ENCODE measurements around the gene SLC9A1.

SLC9A1 gene

DNA sequence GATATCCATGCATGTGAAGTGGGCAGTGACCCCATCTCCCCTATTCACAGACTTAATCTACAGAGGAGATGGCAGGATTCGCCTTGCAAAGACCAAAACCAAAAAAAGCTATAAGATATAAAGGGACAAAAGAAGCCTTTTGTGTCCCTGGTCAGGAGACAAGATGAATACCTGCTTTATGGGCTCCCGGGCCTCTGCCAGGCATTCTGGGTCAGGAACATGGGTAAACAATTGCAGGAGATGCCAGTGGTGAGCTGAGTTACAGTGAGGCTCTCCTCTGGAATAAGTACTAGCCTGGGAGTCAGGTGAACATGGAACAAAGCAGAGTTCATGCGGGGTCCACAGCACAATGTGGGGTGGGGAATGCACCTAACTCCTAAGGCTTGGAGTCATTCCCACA is 4.7 kb downstream of the SLC9A1 start:
- no peak for DNase-seq

DNA sequence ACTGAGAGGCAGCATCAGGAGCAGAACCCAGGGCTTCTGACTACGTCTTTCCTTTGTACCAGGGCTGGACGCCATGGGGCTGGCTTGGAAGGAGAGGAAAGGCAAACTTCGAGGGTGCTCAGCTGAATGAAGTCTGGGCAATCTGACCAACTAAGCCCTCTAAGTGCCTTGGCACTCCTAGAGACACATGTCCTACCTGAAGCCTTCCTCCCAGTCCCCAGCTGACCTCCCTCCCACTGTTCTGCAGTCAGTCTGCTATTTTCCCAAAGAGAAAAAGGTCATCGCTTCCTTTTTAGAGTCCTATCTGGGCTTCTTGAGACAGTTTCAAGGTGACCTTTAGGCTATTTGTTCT is 5.2 kb downstream of the SLC9A1 start:
- no peak for DNase-seq

DNA sequence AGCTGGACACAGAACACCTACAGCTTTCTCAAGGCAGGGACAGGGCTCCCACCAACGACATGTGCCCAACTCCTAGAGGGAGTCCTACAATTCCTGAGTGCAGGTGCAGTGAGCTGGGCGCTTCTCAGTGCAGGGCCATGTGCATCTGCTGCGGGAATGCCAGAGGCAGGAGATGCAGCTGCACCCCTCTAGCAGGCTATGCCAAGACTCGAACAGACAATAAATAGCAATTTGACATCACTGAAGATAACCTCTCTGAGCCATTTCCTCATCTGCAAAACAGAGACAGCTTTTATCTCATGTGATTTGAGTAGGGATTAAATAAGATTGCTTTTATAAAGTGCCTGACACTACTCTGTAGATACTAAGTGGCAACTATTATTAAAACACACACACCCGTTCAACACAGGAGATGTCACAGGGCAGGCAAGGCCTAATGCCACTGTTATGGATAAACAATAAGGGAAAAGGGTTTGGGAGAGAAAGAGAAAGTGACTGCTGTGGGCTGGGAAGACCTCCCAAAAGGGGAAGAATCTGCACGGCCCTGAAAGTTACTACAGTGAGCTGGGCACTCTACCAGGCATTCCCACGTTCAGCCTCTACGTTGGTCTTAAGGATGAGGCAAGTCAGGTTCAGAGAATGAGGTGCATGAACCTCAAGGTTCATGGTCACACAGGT is 5.7 kb downstream of the SLC9A1 start:
- no peak for DNase-seq

DNA sequence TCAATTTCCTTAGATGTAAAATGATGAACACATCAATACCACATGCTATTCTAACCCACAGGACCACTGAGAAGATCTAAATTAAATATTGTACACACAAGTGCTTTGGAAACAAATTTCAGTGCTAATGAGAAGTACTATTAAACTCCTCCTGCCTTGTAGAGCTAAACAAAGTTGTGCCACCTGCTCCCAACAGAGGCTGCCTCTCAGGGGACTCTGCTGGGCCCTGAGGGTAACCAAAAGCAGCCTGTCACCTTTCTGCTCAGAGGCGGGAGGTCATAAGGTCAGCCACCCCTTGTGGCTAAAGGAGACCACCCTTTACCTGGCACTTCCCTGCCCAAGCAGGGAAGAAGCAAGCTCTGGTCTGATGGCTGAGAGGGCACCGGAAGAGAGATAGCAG is 6.3 kb downstream of the SLC9A1 start:
- no peak for DNase-seq

DNA sequence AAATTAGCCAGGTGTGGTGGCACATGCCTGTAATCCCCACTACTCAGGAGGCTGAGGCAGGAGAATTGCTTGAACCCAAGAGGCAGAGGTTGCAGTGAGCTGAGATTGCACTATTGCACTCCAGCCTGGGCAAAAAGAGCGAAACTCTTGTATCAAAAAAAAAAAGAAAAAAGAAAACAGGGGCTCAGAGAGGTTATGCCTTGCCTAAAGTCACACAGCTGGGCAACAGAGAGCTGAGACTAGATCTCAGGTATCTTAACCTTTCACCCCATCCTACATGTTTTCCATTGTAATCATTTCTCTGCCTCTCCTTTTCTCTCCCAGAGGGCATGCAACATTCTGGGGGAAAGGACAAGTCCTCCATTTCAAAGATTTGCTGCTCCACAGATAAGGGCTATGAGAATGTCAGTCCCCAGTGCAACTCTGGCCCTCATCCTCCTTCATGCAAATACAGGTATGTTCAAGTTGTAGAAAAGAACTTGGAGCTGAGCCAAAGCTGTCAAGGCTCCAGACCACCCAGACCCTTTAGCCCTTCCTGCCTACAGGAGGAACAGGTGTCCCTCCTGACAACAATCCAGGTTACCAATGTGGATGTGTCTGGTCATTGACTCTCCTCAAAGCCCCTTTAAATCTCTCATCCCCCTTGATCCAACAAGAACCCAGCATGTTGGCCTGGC is 6.9 kb downstream of the SLC9A1 start:
- DNase-seq, result no peak

DNA sequence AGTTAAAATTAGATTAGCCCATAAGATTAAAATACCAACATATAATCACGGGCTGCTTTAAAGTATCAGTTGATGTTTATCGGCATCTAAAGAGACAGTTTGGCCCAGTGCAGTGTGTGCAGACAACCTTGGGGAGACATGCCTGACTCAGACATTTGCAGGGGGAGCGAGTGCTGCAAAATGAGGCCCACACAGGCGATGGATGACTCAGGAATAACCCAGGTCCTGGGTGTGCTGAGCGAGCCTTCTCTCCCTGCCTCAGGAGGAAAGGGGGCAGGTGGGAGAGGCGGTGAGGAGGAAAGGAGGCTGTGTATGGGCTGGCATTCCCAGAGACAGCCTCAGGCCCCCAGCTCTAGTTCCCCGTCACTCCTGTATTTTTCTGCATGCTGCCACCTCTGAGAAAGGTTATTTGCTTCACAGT is 9.0 kb downstream of the SLC9A1 start:
- no peak for DNase-seq

DNA sequence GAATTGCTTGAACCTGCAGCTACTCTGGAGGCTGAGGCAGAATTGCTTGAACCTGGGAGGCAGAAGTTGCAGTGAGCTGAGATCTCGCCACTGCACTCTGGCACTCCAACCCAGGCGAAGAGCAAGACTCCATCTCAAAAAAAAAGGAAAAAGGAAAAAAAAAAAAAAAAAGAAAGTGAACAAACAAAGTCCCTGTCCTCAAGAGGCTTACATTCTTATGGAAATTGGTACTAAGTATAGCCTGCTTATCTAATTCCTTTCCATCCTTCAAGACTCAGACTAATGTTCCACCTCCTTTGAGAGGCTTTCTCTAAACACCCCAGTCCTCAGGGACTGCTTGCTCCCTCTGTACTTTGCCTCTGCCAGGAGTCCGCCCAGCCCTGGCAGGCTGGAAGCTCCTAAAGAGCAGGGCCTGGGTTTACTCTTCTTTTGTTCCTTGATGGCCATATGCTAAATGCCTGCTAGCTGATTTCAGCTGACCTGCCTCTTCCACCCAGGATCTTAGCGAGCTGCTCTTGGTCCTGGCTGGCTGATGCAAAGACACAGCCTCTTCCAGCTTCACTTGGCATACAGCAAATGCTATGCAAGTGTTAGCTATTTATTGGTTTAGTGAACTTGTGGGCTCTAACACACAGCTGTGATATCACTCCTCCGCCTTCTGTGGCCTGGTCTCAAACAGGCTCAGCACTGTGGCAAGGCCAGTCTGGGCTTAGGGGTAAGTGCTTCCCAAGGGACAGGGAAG is 9.8 kb downstream of the SLC9A1 start:
- no peak for DNase-seq

DNA sequence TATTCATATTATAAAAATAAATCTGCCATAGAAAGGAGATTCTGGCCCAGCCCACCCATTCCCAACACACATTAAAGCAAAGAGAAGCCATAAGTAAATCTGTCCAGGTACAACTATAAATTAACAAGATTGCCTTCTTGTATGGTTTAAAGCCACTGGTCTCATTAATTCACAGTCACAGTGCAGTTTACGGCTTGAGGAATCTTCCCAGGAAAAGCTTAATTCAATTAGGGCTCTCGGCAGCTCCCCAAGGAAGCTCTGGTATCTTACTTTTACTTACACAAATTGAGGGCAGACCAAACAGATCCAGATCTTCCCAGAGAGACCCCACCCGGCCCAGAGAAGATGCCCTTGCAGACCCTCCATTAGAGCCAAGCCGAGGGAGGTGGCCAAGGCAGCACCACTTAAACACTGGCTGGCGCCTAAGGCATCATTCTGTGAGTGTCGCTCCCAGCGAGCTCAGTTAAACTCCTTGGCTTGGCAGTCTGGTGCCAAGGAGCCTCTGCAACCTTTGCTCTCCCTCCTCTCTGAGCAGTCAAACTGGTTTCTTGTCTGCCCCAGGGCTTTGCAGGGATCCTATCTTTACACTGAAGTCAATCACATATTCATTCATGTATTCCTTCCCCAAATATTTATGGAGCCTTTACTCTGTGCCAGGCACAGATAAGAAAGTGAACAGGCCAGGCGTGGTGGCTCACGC is 10.7 kb downstream of the SLC9A1 start:
- DNase-seq, result no peak

DNA sequence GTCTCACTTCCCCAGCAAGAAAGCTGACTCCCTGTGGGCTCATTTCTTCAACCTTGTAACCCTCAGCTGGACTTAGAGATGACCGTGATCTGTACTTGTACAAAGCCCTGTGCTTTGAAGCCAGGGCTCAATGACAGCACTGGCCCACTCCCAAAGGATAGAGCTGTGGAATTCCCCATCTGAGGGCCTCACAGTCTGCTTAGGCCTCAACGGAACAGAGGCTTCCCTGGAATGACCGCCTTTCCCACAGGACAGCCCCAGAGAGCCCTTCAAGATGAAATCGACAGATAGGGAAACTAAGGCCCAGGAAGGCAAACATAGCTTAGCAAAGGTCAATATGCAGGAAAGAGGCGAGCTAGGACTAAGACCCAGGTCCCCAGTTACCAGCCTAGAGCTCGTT is 11.5 kb downstream of the SLC9A1 start:
- no peak for DNase-seq

DNA sequence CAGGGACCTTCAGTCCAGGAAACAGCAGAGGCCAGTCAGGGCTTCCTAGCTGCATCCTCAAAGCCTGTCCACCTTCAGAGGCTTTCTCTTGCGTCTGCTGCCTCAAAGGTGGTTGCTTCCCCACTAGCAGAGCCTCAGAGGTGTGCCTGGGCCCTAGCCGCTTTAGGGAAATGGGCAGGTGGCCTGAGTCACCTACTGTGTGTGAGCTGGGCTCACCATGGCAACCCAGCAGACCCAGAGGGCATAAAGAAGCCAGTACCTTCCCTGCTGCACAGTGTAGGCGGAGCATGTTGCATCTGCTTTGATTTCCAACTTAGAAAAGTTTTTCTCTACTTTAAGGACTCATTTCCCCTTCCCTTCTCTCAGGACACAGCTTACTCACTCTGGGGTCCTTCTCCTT is 12.5 kb downstream of the SLC9A1 start:
- DNase-seq, result no peak

DNA sequence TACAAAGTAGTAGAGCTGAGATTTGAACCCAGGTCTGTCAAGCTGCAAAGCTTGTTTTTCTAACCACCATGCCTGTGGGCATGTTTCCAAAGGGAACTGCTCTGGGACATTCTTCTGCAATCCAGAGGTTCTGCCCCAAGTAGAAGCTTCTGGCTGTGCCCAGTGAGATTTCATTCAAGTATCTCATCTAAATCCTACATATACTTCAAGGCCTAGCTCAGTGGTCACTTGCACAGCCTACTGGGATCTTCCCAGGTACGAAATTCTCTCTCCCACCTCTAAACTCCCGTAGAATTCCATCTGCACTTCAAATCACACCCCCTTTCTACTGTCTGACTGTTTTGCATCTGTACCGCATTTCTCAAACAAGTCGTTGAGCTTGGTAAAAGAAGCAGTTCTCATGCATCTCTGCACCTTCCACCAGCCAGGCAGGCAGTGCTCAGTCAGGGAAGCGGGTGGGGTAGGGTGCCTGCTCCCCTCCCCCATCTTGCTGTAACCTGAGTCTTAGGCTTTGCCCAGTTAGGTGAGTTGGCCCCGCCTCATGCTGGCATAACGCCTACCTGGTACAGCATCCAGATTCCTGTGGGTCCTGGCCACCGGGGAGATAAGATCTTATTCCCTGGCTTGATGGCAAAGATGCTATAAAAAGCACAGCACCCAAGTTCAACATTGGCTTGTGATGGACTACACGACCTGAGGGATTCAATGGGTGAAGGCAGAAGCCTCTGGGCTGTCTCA is 13.5 kb downstream of the SLC9A1 start:
- DNase-seq, result no peak

DNA sequence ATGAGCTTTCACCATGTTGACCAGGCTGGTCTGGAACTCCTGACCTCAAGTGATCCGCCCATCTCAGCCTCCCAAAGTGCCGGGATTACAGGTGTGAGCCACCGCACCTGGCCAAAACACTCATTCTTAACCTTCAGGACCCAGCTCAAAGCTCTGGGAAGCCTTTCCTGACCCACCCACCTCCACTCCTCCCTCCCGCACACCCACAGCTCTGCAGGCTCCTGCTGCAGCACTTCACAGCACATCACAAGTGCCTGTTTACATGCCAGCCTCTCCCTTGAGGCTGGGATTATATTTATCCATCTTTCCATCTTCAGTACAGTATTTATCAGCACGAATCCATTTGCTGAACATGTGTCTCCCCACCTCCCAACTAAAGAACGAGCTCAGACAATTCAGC is 14.9 kb downstream of the SLC9A1 start:
- no peak for DNase-seq

DNA sequence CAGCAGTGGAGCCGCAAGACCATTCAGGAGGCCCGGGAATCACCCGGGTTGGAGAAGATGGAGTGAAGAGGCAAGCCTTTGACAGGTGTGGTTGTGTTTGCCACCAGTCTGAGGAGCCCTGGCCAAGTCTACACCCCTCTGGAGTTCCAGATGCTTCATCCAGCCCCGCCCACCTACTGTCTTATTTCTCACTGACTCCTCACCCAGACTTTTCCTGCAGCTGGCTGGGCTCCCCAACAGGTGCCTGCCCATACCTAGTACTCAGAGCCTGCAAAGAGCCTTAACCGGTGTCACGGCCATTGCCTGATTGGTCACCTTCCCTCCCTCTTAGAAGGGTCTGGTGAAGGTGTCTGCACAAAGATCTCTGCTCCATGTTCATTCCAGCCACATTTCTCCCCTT is 16.0 kb downstream of the SLC9A1 start:
- DNase-seq, result no peak

DNA sequence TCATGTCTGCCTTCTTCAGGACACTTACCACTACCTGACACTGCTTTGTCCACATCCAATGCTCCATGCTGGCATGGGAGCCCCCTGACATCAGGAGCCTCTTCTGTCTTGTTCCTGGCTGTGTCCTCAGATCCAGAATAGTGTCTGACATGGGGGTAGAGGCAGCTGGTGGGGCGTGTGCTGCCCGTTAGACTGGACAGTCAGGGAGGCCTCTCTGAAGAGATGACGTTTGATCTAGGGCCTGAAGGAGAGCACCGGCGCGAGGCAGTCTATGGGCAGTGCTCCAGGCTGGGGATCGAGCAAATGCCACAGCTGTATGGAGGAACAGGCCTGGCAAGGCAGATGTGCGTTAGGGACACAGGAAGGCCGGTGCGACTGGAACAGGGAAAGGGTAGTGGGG is 16.6 kb downstream of the SLC9A1 start:
- DNase-seq, result no peak

DNA sequence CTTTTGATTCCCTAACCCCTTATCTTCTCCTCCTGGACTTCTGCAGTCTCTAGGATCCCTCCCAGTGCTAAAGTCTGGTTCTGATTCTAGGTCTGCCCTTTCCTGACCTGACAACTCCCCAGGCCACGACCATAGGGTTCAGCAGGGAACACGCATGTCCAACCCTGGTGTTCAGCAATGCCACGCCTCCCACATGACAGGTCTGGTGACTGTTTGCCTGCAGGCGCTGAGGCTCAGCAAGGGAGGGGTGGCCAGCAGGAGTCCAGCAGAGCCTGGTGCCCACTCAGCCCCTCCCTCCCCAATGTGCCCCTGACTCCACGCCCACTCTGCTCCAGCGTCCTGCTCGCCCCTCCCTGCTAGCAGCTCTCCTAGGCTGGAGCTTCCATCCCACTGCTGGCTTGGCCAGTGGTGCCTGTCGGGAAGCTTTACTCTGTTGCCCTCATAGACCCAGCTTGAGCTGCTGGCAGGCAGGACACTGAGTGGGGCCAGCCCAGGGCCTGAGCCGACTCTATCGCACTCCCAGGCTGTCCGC is 17.3 kb downstream of the SLC9A1 start:
- no peak for DNase-seq

DNA sequence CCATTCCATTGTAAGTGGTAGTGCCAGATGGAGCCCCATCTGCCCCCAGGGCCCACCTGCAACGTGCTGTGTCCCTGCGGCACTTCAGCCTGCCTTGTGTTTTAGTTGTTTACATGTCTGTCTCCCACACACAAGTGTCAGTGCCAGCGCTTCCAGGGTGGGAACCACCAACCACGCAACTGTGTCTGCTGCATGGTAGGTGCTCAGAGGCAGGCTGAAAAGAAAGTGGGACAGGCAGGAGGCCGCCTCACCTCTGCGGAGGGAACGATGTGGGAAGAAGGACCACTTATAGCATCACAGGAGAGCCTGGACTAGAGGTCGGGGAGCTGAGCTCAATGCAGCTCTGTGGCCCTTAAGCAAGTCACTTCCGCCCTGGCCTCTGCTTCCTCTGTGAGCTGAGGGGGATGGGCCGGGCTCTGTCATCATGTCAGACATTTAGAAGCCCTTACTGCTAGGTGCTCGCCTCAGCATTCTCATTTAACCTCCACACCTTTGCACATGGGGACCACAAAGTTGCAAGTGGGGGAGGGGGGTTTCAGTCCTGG is 17.9 kb downstream of the SLC9A1 start:
- DNase-seq, result no peak

DNA sequence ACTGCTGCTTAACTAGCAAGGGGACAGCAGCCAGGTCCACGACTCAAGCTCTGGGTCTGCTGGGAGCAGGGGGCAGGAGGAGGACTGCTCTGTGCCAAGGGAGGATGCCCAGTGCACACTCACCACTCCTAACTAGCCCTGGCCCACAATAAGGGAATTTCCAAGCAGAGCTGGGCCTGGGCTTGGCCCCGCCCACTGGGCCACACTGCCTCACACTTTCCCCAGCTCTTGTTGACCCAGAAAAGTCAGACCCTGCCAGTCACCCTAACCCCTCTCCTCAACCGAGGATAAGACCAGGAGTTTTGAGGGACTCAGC is 18.7 kb downstream of the SLC9A1 start:
- no peak for DNase-seq

DNA sequence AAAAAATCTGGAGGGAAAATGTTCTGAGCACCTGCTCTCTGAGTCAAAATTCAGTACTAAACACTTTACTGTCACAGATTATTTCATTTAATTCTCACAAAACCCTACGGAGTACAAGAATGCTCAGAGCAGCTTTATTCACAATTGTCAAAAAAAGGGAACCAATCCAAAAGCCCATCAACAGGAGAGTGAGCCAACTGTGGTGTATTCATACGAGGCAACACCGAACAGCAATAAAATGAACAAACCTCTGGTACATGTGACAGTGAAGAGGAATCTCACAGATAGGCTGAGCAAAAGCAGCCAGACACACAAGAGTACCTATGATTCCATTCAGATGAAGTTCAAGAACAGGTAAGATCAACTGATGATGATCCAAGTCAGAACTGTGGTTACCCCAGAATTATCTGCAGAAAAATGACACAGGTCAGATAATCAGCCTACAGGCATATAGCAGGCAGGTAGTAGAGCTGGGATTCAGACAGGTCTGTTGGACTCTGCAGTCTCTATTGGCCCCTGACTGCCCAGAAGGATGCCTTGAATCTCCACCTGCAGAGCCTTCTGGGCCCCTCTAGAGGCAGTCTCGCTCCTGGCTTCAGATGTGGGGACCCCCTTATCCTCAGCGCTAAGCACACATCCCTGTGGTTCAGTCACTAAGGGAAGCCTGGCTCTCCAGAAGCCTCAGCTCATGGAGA is 19.2 kb downstream of the SLC9A1 start:
- no peak for DNase-seq

DNA sequence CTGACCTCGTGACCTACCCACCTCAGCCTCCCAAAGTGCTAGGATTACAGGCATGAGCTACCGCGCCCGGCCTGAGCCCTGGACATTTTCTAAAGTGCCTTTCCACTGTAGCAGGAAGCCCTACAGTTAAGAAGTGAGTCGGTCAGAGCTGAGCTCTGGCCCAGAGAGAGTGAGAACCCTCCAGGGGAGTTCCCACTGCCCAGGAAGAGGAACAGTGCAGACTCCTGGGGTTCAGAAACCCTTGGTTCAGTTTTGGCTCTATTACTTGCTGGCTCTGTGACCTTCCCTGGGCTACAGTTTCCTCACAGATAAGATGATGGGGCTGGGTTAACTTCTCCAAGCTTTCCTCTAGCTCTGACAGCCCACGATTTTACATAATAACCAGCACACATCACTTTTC is 20.9 kb downstream of the SLC9A1 start:
- no peak for DNase-seq

DNA sequence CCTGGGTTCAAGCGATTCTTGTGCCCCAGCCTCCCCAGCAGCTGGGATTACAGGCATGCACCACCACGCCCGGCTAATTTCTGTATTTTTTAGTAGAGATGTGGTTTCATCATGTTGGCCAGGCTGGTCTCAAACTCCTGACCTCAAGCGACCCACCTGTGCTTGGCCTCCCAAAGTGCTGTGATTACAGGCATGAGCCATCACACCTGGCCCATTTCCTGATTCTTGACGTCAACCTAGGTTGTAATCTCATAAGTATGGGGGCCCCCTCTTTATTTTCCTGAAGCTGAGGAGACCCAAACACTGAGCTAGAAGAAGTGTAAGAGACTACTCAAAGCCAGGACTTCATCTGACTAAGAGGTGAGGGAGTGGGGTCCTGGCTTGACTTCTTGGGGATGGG is 21.8 kb downstream of the SLC9A1 start:
- no peak for DNase-seq

DNA sequence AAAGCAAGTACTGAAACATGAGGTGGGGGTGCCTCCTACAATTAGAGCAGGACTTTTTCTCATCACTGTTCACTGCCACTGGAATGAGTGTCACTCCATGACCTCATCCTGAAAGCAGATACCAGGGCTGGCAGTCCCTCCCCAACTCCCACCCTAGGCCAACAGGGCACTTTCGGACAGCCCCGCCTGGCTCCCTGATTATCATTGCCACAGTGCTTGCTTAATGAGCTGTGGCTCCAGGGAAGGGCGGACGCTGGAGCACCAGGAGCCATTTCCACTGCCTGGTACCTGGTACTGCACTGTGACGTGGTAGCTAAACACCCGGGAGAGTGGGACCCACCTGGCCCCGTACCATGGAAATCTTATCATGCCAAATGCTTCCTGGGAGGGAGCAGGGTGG is 22.3 kb downstream of the SLC9A1 start:
- no peak for DNase-seq

DNA sequence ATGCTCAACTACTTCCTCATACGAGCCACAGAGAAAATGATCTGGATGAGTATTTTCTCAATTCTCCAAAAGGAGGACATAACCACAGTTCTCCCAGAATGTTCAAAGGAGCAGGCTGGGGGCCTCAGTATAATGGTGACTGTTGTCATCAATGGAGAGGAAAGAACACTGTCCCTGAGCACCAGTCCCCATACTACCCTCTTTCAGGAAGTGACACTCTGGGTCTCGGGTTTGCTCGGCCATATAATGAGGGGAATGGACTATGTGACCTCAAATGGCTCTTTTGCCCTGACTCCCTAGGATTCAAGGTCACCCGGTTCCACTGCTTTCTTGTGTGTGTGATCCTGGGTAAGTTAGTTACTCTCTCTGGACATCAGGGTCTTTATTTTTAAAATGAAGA is 22.8 kb downstream of the SLC9A1 start:
- DNase-seq, result no peak

Measured in cortex of kidney (tissue), 1 donor.